Skeletal muscle satellite cell (primary cell): ENCODE measurements around the gene REXO5. TPM values are rescaled to one million over a fixed set of nuclear protein-coding genes. Genes with fewer than 3 reads are reported as not detected.
"Not testable (repeated sequence)": the region's sequence is repeated elsewhere in the genome, so short reads cannot be mapped to it uniquely, and the experiment has no call there.

Source experiments
- H3K27me3 ChIP-seq: 2 replicates; pipeline ENCODE4 v1.7.0; 2013; ENCODE audit warnings: low read length; ENCODE audit not compliant: control insufficient read depth, insufficient read depth
- H3K36me3 ChIP-seq: 2 replicates; pipeline ENCODE4 v1.7.0; 2013; ENCODE audit warnings: mild to moderate bottlenecking, control low read depth, low read length; ENCODE audit not compliant: insufficient read depth
- H3K4me1 ChIP-seq: 2 replicates; pipeline ENCODE4 v1.7.0; 2013; ENCODE audit warnings: low read length; ENCODE audit not compliant: control insufficient read depth, insufficient read depth
- H3K4me2 ChIP-seq: 2 replicates; pipeline ENCODE4 v1.7.0; 2013; ENCODE audit warnings: mild to moderate bottlenecking, low read length
- H3K4me3 ChIP-seq: 2 replicates; pipeline ENCODE4 v1.7.0; 2013; ENCODE audit warnings: low read length
- H3K9ac ChIP-seq: 2 replicates; pipeline ENCODE4 v1.7.0; 2013; ENCODE audit warnings: mild to moderate bottlenecking, low read depth, low read length, moderate library complexity
- H3K9me3 ChIP-seq: replicated peaks from 2 replicates; pipeline ENCODE4 v1.7.0; 2013; ENCODE audit warnings: mild to moderate bottlenecking, control low read depth, low read length
- total RNA-seq: library from RNA; depleted of rRNA; stranded (reverse); fragments of >200 nt; gene quantifications from 2 replicates; pipeline ENCODE4 v1.2.3, GENCODE V29; 2012; rRNA removed

Gene REXO5
- total RNA-seq: 4.8 and 6.8 TPM in 2 replicates

DNA sequence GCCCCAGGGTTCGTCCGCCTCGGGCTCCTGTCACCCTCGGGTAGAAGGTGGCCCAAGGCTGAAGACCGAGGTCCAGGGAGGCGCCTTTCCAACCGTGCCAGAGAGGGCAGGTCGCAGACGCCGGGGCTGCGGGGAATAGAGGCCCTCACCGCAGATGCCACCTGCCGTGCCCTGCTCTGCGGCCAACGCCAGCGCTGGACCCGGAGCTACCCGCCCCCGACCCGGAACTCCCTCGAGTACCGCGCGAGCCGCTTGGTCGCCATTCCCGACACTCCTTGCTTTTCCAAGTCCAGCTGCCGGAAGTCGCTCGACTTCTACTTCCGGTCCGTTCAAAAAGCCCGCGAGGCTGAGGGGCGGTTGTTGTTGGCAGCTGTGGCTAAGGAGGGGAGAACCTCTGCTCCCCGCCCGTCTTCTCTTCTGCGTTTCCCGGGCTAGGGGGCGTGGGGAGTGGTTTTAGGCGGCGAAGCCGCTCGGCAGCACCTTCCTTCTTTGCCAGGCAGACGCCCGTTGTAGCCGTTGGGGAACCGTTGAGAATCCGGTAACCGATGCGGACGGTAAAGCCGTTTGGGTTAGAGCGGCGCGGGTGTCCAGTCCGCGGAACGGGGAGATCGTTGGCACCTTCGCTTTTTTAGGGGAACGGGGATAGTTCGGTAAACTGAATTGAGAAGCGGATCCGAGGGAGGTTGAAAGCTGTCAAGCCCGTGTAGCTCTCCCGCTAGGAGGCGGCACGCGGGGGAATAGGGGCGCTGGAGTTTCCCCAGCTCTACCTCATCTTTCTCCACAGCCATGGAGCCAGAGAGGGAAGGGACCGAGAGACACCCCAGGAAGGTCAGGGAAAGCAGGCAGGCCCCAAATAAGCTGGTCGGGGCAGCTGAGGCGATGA is at the start of gene REXO5, which contains the start of gene ERI2:
Gene REXO5 (plus strand): TSS at position 360 of the 883 bp plus-strand sequence. CDS start 427 bp downstream, at position 787.
Gene ERI2 (minus strand): TSS at position 305 of the 883 bp plus-strand sequence. CDS start 42 bp downstream, at position 263.
- Histone ChIP-seq H3K4me2 (peak within 1 kb of the TSS; percentile 89), H3K9ac (peak within 1 kb of the TSS; percentile 87), H3K9me3 (no peaks in the 10 kb centered on the region), H3K36me3 (no peaks in the 10 kb centered on the region), H3K4me3 (peak within 1 kb of the TSS; percentile 82), H3K27me3 (no peaks in the 10 kb centered on the region), H3K4me1 (peaks cover 19% of the 10 kb centered on the region)

DNA sequence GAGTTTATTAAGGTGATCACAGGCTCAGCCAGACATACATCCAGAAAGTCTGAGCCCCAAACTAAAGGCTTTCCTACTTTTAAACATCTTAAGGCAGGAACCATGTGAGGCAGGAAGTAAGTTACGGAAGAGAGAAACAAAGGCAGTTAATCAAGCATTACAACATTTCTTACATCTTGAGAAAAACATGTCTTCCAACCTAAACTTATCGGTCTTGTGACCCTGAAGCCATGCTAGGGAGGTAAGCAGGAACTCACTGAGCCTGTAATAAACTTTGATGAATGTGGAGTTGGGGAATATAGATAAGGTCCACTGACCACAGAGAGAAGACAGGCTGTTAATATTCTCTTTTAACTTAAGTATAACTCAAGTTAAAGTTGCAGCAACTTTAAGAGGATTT is 46.0 kb upstream of the REXO5 start:
- Histone ChIP-seq H3K4me2 (no peak overlapping the region), H3K27me3 (peaks cover 8% of the 10 kb centered on the region), H3K9me3 (no peaks in the 10 kb centered on the region), H3K4me3 (no peak overlapping the region), H3K36me3 (no peaks in the 10 kb centered on the region), H3K9ac (no peak overlapping the region), H3K4me1 (no peaks in the 10 kb centered on the region)

DNA sequence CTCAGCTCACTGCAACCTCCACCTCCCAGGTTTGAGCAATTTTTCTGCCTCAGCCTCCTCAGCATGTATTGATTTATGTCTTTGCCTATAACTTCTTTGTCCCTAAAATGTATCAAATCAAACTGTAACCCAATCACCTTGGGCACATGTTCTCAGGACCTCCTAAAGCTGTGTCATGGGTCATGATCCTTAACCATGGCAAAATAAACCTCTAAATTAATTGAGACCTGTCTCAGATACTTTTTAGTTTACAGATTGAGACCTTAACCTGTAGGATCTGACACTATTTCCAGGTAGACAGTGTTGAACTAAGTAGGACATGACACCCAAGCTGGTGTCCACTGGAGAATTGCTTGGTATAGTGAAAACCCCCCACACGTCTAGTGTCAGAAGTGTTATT is 45.2 kb upstream of the REXO5 start:
- no peak overlapping the region for H3K4me3 ChIP-seq
- H3K4me2 ChIP-seq: no peak overlapping the region
- no peaks in the 10 kb centered on the region for H3K4me1 ChIP-seq
- H3K27me3 ChIP-seq: peaks cover 8% of the 10 kb centered on the region
- H3K9me3 ChIP-seq: no peaks in the 10 kb centered on the region
- H3K36me3 ChIP-seq: no peaks in the 10 kb centered on the region
- no peak overlapping the region for H3K9ac ChIP-seq

- H3K27me3 ChIP-seq: peaks cover 8% of the 10 kb centered on the region
- no peak overlapping the region for H3K4me2 ChIP-seq
- no peaks in the 10 kb centered on the region for H3K9me3 ChIP-seq
- H3K9ac ChIP-seq: no peak overlapping the region
- no peak overlapping the region for H3K4me3 ChIP-seq
- no peaks in the 10 kb centered on the region for H3K36me3 ChIP-seq
- no peaks in the 10 kb centered on the region for H3K4me1 ChIP-seq
These were observed 43.8 kb upstream of the REXO5 start for GRCh38 chr16:20762404-20763123.

- H3K36me3 ChIP-seq: no peaks in the 10 kb centered on the region
- no peaks in the 10 kb centered on the region for H3K4me1 ChIP-seq
- no peak within 1 kb of the TSS for H3K9ac ChIP-seq
- H3K9me3 ChIP-seq: no peaks in the 10 kb centered on the region
- H3K4me2 ChIP-seq: peak within 1 kb of the TSS; percentile 73
- peak within 1 kb of the TSS; percentile 64 for H3K4me3 ChIP-seq
- H3K27me3 ChIP-seq: peaks cover 14% of the 10 kb centered on the region
These were observed 42.7 kb upstream of the REXO5 start, which contains the start of gene ACSM3 for GRCh38 chr16:20763461-20764232. Gene ACSM3, plus strand, starts transcription at chr16:20764014. Its CDS starts 6,021 bp downstream, at chr16:20770035.

- H3K4me1 ChIP-seq, H3K4me2 ChIP-seq, H3K4me3 ChIP-seq, H3K36me3 ChIP-seq, H3K9me3 ChIP-seq, H3K9ac ChIP-seq: not testable (repeated sequence)
- H3K27me3 ChIP-seq: peaks cover 14% of the 10 kb centered on the region
These were observed 41.9 kb upstream of the REXO5 start for GRCh38 chr16:20764448-20764847.

DNA sequence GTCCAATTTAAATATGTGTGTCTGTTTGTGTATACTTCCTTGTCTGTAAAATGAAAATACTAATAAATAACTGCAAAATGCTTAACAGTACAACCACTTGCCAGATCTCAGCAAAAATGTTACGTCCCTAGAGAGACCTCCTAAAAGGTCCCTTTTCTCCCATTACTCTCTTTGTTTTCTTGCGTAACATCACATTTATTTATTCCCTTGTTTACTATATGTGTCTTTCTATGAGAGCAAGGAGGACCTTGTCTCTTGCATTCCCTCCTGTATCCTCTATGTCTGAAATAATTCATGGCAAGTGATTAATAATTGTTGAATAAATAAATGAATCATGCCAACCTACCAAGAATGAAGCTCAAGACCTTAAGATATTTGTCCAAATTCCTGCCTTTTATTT is 40.6 kb upstream of the REXO5 start:
- Histone ChIP-seq H3K9me3 (no peaks in the 10 kb centered on the region), H3K4me2 (no peak overlapping the region), H3K9ac (no peak overlapping the region), H3K4me3 (no peak overlapping the region), H3K27me3 (peaks cover 10% of the 10 kb centered on the region), H3K4me1 (no peaks in the 10 kb centered on the region), H3K36me3 (no peaks in the 10 kb centered on the region)

DNA sequence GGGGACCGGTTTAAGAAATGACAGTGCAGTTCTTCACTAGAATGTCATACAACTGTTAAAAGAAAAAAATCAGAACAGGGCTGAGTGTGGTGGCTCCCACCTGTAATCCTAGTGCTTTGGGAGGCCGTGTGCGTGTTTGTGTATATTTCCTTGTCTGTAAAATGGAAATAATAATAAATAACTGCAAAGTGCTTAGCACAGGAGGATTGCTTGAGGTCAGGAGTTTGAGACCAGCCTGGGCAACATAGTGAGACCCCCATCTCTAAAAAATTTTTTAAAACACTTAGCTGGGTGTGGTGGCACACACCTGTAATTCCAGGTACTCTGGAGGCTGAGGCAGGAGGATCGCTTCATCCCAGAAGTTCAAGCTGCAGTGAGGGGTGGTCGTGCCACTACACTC is 40.0 kb upstream of the REXO5 start:
- Histone ChIP-seq H3K4me2 (no peak overlapping the region), H3K4me1 (no peaks in the 10 kb centered on the region), H3K4me3 (no peak overlapping the region), H3K36me3 (no peaks in the 10 kb centered on the region), H3K9ac (no peak overlapping the region), H3K9me3 (no peaks in the 10 kb centered on the region), H3K27me3 (peaks cover 8% of the 10 kb centered on the region)

DNA sequence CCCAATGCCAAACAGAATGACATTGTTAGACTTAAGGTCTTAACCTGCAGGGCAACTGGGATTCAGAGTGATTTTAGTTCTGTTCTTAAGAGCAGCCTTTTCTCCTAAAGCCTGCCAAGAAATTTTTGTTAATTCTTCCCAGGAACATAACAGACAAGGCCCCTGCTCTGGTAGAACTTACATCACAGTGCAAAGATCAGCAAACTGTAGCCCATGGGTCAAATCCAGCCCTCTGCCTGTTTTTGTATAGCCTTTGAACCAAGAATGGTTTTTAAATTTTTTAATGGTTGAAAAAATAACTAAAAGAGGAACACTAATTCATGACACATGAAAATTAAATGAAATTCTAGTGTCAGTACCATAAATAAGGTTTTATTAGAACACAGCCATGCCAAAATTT is 38.8 kb upstream of the REXO5 start:
- Histone ChIP-seq H3K27me3 (peaks cover 6% of the 10 kb centered on the region), H3K4me1 (no peaks in the 10 kb centered on the region), H3K36me3 (no peaks in the 10 kb centered on the region), H3K9me3 (no peaks in the 10 kb centered on the region), H3K4me3 (no peak overlapping the region), H3K9ac (no peak overlapping the region), H3K4me2 (no peak overlapping the region)

- Histone ChIP-seq H3K27me3 (peaks cover 6% of the 10 kb centered on the region), H3K4me1 (no peaks in the 10 kb centered on the region), H3K9me3 (no peaks in the 10 kb centered on the region), H3K36me3 (no peaks in the 10 kb centered on the region), H3K4me2 (no peak overlapping the region), H3K4me3 (no peak overlapping the region), H3K9ac (no peak overlapping the region)
These were observed 38.2 kb upstream of the REXO5 start for GRCh38 chr16:20768121-20768520.

DNA sequence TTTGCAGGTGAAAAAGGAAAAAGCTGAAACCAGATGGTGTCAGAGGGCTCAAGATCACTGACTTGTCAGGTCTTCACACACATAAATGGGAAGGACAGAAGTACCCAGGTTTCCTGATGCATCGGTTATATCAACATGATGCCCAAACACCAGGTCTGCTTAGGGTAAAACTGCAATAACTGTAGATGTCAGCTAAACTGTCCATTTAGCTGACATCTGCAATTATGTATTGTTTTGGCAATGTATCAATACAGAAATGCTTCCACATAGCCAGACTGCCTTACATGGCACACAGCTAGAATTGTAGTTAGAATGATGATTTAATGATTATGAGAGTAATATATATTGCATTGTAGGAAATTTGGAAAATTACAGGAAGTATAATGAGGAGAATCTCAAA is 37.5 kb upstream of the REXO5 start:
- peaks cover 6% of the 10 kb centered on the region for H3K27me3 ChIP-seq
- no peaks in the 10 kb centered on the region for H3K36me3 ChIP-seq
- no peak overlapping the region for H3K9ac ChIP-seq
- H3K4me3 ChIP-seq: no peak overlapping the region
- no peak overlapping the region for H3K4me2 ChIP-seq
- no peaks in the 10 kb centered on the region for H3K9me3 ChIP-seq
- no peaks in the 10 kb centered on the region for H3K4me1 ChIP-seq
